Ishikawa (cell line): Measurements from ENCODE around the gene CCDC69.

Experiments used
- CEBPB ChIP-seq: IDR thresholded peaks from 2 replicates; pipeline ENCODE4 v1.6.1; 2012
- CREB1 ChIP-seq: IDR thresholded peaks from 2 replicates; pipeline ENCODE4 v1.6.1; 2012; ENCODE audit warnings: low read depth
- EGR1 ChIP-seq: IDR thresholded peaks from 2 replicates; pipeline ENCODE4 v1.6.1; 2012
- EP300 ChIP-seq: IDR thresholded peaks from 2 replicates; pipeline ENCODE4 v1.6.1; 2012; ENCODE audit warnings: borderline replicate concordance
- FOXM1 ChIP-seq: IDR thresholded peaks from 2 replicates; pipeline ENCODE4 v1.6.1; 2012; ENCODE audit warnings: low read depth, borderline replicate concordance
- MAX ChIP-seq: IDR thresholded peaks from 2 replicates; pipeline ENCODE4 v1.6.1; 2012
- NFIC ChIP-seq: IDR thresholded peaks from 2 replicates; pipeline ENCODE4 v1.6.1; 2012
- RAD21 ChIP-seq: IDR thresholded peaks from 2 replicates; pipeline ENCODE4 v1.6.1; 2012; ENCODE audit warnings: low read depth
- REST ChIP-seq: IDR thresholded peaks from 2 replicates; pipeline ENCODE4 v1.6.1; 2012; ENCODE audit warnings: low read depth, mild to moderate bottlenecking
- TAF1 ChIP-seq: IDR thresholded peaks from 2 replicates; pipeline ENCODE4 v1.6.1; 2012; ENCODE audit warnings: low read depth, mild to moderate bottlenecking
- TCF12 ChIP-seq: IDR thresholded peaks from 2 replicates; pipeline ENCODE4 v1.6.1; 2012; ENCODE audit warnings: low read depth
- TEAD4 ChIP-seq: IDR thresholded peaks from 2 replicates; pipeline ENCODE4 v1.6.1; 2012
- USF1 ChIP-seq: IDR thresholded peaks from 2 replicates; pipeline ENCODE4 v1.6.1; 2012
- YY1 ChIP-seq: IDR thresholded peaks from 2 replicates; pipeline ENCODE4 v1.6.1; 2012; ENCODE audit warnings: low read depth
- ZBTB7A ChIP-seq: IDR thresholded peaks from 2 replicates; pipeline ENCODE4 v1.6.1; 2012; ENCODE audit warnings: low read depth

The CCDC69 gene

GRCh38 chr5:151251001-151251551 is 27.2 kb upstream of the CCDC69 start:
- TF ChIP-seq YY1 (no peak), MAX (no peak), CREB1 (no peak), EGR1 (no peak)

- TF ChIP-seq FOXM1, result no peak
- no peak for TF ChIP-seq TCF12
- no peak for TF ChIP-seq NFIC
- no peak for TF ChIP-seq ZBTB7A
- no peak for TF ChIP-seq REST
- no peak for TF ChIP-seq MAX
- TF ChIP-seq RAD21, result no peak
- no peak for TF ChIP-seq EP300
- no peak for TF ChIP-seq CEBPB
These were observed 26.6 kb upstream of the CCDC69 start for GRCh38 chr5:151250346-151251000.

GRCh38 chr5:151249281-151249680 is 25.4 kb upstream of the CCDC69 start:
- TF ChIP-seq EP300, result no peak
- TF ChIP-seq TEAD4, result no peak
- no peak for TF ChIP-seq FOXM1
- no peak for TF ChIP-seq USF1
- TF ChIP-seq TAF1, result no peak
- TF ChIP-seq CEBPB, result no peak
- no peak for TF ChIP-seq YY1
- no peak for TF ChIP-seq MAX
- TF ChIP-seq CREB1, result no peak
- no peak for TF ChIP-seq EGR1
- no peak for TF ChIP-seq REST
- TF ChIP-seq ZBTB7A, result no peak
- no peak for TF ChIP-seq RAD21
- TF ChIP-seq NFIC, result no peak
- no peak for TF ChIP-seq TCF12

- TF ChIP-seq ZBTB7A (no peak), TEAD4 (no peak), FOXM1 (no peak)
These were observed 24.8 kb upstream of the CCDC69 start for GRCh38 chr5:151248651-151249050.

GRCh38 chr5:151245680-151246219 is 21.9 kb upstream of the CCDC69 start:
- TF ChIP-seq CEBPB (no peak), NFIC (no peak), USF1 (no peak), ZBTB7A (no peak), TEAD4 (no peak), EP300 (no peak), EGR1 (no peak), MAX (no peak), FOXM1 (no peak), YY1 (no peak), CREB1 (no peak), REST (no peak), TCF12 (no peak), RAD21 (no peak), TAF1 (no peak)
